Measurements from ENCODE around the gene GHR. TPM values are rescaled to one million over a fixed set of nuclear protein-coding genes. Genes with fewer than 3 reads are reported as not detected.

Gene GHR
- total and polyA plus RNA-seq, 2 of the 8 experiments (the other 6 are each of a cell fraction or from before 2014, with no cell fraction given): 0.15 to 0.19 TPM

DNA sequence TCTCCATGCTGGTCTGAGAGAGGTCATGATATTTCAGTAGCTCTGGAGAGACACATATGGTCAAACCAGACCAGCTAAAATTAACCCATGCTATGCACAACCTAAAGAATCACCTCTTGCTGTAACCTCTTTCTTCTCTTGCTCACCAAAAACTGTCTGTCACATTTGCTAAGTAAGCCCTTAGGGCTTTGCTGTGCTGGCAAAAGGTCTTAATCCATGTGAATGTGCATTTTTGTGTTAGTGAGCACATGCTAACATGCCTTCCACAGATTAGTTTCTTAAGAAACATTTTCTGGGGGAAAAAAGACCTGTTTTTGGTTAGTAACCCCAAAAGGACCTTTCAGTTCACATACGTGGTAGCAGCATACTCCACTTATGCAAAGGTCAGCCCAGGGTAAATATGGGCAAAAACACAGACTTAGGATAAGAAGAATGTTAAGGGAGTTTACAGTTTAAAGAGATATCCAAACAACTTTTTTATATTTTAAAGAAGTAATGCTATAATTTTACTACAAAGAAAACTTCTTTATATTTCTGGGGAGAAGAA lies 209.2 kb downstream of the GHR start:
- Histone ChIP-seq H2AFZ (ENCODE audit: low read length) (no peak overlapping the region), H3K18ac (ENCODE audit: extremely low read depth, low read length) (no peak overlapping the region), H4K91ac (replicated peaks; ENCODE audit: insufficient read length, low read length) (no peak overlapping the region), H3K4ac (replicated peaks; ENCODE audit: insufficient read length, low read depth, low read length) (no peak overlapping the region), H3K9ac (replicated peaks in 1 of 4; ENCODE audit: extremely low read depth in 1 of 4, low read depth in 3 of 4, low read length in 3 of 4) (no peak overlapping the region), H2BK120ac (replicated peaks; ENCODE audit: low read depth, low read length) (no peak overlapping the region), H3K56ac (replicated peaks; ENCODE audit: insufficient read length, low read depth, low read length) (no peak overlapping the region), H3K79me2 (ENCODE audit: control insufficient read depth in 1 of 2, insufficient read depth in 2 of 2, low read length in 2 of 2) (no peaks in the 10 kb centered on the region), H4K5ac (ENCODE audit: insufficient read length, low read depth, low read length) (no peak overlapping the region), H4K8ac (ENCODE audit: extremely low read depth, insufficient read depth, low read length) (no peak overlapping the region), H2BK15ac (ENCODE audit: low read length) (no peak overlapping the region), H3K9me3 (ENCODE audit: insufficient read depth in 2 of 2, low read depth in 1 of 2, low read length in 1 of 2) (no peaks in the 10 kb centered on the region), H3K14ac (ENCODE audit: insufficient read length) (no peak overlapping the region), H3K23me2 (ENCODE audit: low read depth, low read length) (no peaks in the 10 kb centered on the region), H3K4me2 (ENCODE audit: insufficient read depth in 1 of 2, low read depth in 2 of 2, low read length in 2 of 2) (no peak overlapping the region), H3K4me3 (ENCODE audit: extremely low read depth in 1 of 4, insufficient read depth in 2 of 4, low read depth in 3 of 4, low read length in 4 of 4) (no peak overlapping the region), H3K27me3 (replicated peaks in 1 of 4; ENCODE audit: control insufficient read depth in 3 of 4, extremely low read depth in 1 of 4, insufficient read depth in 3 of 4, low read length in 3 of 4) (no peaks in the 10 kb centered on the region), H3K23ac (ENCODE audit: insufficient read length) (no peak overlapping the region), H2AK5ac (ENCODE audit: low read depth, low read length) (no peak overlapping the region), H2BK20ac (ENCODE audit: low read length) (no peak overlapping the region), H3K4me1 (replicated peaks in 1 of 4; ENCODE audit: control insufficient read depth in 3 of 4, insufficient read depth in 4 of 4, low read length in 3 of 4) (no peaks in the 10 kb centered on the region), H2BK5ac (ENCODE audit: low read depth, low read length) (no peak overlapping the region), H3K27ac (ENCODE audit: low read depth, low read length) (no peak overlapping the region), H3K36me3 (ENCODE audit: control insufficient read depth in 2 of 4, insufficient read depth in 4 of 4, low read length in 3 of 4) (no peaks in the 10 kb centered on the region), H3K79me1 (ENCODE audit: low read depth, low read length) (no peaks in the 10 kb centered on the region), H4K20me1 (replicated peaks in 1 of 2; ENCODE audit: control insufficient read depth in 1 of 2, insufficient read depth in 2 of 2, low read length in 2 of 2) (no peaks in the 10 kb centered on the region), H2BK12ac (ENCODE audit: low read depth, low read length) (no peak overlapping the region)
- DNase-seq (ENCODE audit: low read depth in 1 of 2, low spot score in 2 of 2): no peak
- FAIRE-seq: no peak
- 92% methylated on average over 1 of the region's 1 CpG; no CpG with 5 or more reads in 1 of the 2 experiments for WGBS, 2 experiments (ENCODE audit: extremely low coverage in 1 of 2, insufficient coverage in 1 of 2, insufficient read length in 1 of 2, insufficient replicate concordance in 2 of 2, low coverage in 1 of 2, low lambda C conversion rate in 2 of 2, missing lambda C conversion rate in 1 of 2)
- CTCF ChIA-PET (ENCODE audit: partially characterized antibody): interaction anchor here (0.9 kb wide), 1 partner anchor 49 kb away, joined by 3 read pairs; no protein-coding TSS in a partner anchor
- POLR2A ChIA-PET (ENCODE audit: partially characterized antibody): no interaction called here
- no peak for TF ChIP-seq CBX5 (IDR thresholded peaks at IDR 0.05; ENCODE audit: low read depth, low read length)
- TF ChIP-seq MAFK (IDR thresholded peaks at IDR 0.05; ENCODE audit: low read depth, low read length): no peak
- TF ChIP-seq, protein P1, sequence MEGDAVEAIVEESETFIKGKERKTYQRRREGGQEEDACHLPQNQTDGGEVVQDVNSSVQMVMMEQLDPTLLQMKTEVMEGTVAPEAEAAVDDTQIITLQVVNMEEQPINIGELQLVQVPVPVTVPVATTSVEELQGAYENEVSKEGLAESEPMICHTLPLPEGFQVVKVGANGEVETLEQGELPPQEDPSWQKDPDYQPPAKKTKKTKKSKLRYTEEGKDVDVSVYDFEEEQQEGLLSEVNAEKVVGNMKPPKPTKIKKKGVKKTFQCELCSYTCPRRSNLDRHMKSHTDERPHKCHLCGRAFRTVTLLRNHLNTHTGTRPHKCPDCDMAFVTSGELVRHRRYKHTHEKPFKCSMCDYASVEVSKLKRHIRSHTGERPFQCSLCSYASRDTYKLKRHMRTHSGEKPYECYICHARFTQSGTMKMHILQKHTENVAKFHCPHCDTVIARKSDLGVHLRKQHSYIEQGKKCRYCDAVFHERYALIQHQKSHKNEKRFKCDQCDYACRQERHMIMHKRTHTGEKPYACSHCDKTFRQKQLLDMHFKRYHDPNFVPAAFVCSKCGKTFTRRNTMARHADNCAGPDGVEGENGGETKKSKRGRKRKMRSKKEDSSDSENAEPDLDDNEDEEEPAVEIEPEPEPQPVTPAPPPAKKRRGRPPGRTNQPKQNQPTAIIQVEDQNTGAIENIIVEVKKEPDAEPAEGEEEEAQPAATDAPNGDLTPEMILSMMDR (IDR thresholded peaks at IDR 0.05; ENCODE audit: control extremely low read depth in 1 of 3, insufficient read depth in 1 of 3, low read depth in 1 of 3, low read length in 3 of 3): no peak
- no peak for TF ChIP-seq KDM1A (IDR thresholded peaks at IDR 0.05; ENCODE audit: borderline replicate concordance, low read length)
- no peak for TF ChIP-seq CHD1 (IDR thresholded peaks at IDR 0.05; ENCODE audit: low read depth, low read length)
- no peak for TF ChIP-seq NANOG (IDR thresholded peaks at IDR 0.05; ENCODE audit: insufficient read depth, low read depth, low read length, poor library complexity, severe bottlenecking)
- no peak for TF ChIP-seq HDAC2 (IDR thresholded peaks at IDR 0.05; ENCODE audit: borderline replicate concordance in 1 of 2, low read depth in 2 of 2, low read length in 2 of 2)
- no peak for TF ChIP-seq NRF1 (IDR thresholded peaks at IDR 0.05; ENCODE audit: low read depth, low read length)
- no peak for TF ChIP-seq RBBP5 (IDR thresholded peaks at IDR 0.05; ENCODE audit: borderline replicate concordance, low read depth, low read length)
- no peak for TF ChIP-seq CTBP2 (IDR thresholded peaks at IDR 0.05; ENCODE audit: borderline replicate concordance, insufficient read depth, insufficient read length, low read length)

All from H1 (cell line).